Measurements from ENCODE around the gene ECM1. TPM values are rescaled to one million over a fixed set of nuclear protein-coding genes. Genes with fewer than 3 reads are reported as not detected.
A peak's percentile ranks its signal among the peaks of the same experiment; 100 is the strongest.

Gene ECM1
- total RNA-seq, 2 donors from 2014 or later, result 22.8 to 54.0 TPM

- H3K9me3 ChIP-seq, result no peaks in the 10 kb centered on the region
- peak; percentile 78 for ATAC-seq (ENCODE audit: insufficient number of reproducible peaks, low FRiP score, low read depth)
- H3K27ac ChIP-seq, result peak overlapping the region; percentile 99 to 100
- peak; percentile 75 for DNase-seq (ENCODE audit: low spot score)
- no peaks in the 10 kb centered on the region for H3K36me3 ChIP-seq
- no peak for TF ChIP-seq CTCF (IDR thresholded peaks at IDR 0.05)
- H3K27me3 ChIP-seq (replicated peaks; ENCODE audit: insufficient read depth), result no peaks in the 10 kb centered on the region
- peak overlapping the region; percentile 71 for H3K4me3 ChIP-seq
- H3K4me1 ChIP-seq (ENCODE audit: control insufficient read depth in 1 of 2, low read depth in 2 of 2), result peaks cover 68 to 75% of the 10 kb centered on the region in 2 donors
Observed at GRCh38 chr1:150561254-150561973, 53.5 kb downstream of the ECM1 start.

GRCh38 chr1:150561974-150562445 is 54.1 kb downstream of the ECM1 start:
- Histone ChIP-seq H3K4me1 (ENCODE audit: control insufficient read depth in 1 of 2, low read depth in 2 of 2) (peaks cover 74 to 81% of the 10 kb centered on the region in 2 donors), H3K4me3 (peak overlapping the region; percentile 71), H3K27me3 (replicated peaks; ENCODE audit: insufficient read depth) (no peaks in the 10 kb centered on the region), H3K36me3 (no peaks in the 10 kb centered on the region), H3K27ac (peak overlapping the region; percentile 99 to 100), H3K9me3 (no peaks in the 10 kb centered on the region)
- peak; percentile 62 for DNase-seq (ENCODE audit: low spot score)
- no peak for TF ChIP-seq CTCF (IDR thresholded peaks at IDR 0.05)
- peak; percentile 42 for ATAC-seq (ENCODE audit: insufficient number of reproducible peaks, low FRiP score, low read depth)

- DNase-seq (ENCODE audit: low spot score), result no peak
- Histone ChIP-seq H3K36me3 (no peaks in the 10 kb centered on the region), H3K4me1 (ENCODE audit: control insufficient read depth in 1 of 2, low read depth in 2 of 2) (peaks cover 81 to 87% of the 10 kb centered on the region in 2 donors), H3K4me3 (peak overlapping the region; percentile 71), H3K27me3 (replicated peaks; ENCODE audit: insufficient read depth) (no peaks in the 10 kb centered on the region), H3K27ac (peak overlapping the region; percentile 99 to 100), H3K9me3 (no peaks in the 10 kb centered on the region)
- TF ChIP-seq CTCF (IDR thresholded peaks at IDR 0.05), result no peak
- no peak for ATAC-seq (ENCODE audit: insufficient number of reproducible peaks, low FRiP score, low read depth)
Observed at GRCh38 chr1:150562446-150563339, 54.8 kb downstream of the ECM1 start.

Other genes starting within 250 kb of the ECM1 start
- gene APH1A, start 239.1 kb upstream of the ECM1 start, total RNA-seq, result 10 to 100 TPM; 77.5 to 84.5 TPM
- 10 to 100 TPM in 1 of 2 donors, 1 to 10 TPM in 1; 6.8 to 27.9 TPM for gene C1orf54, start 235.3 kb upstream of the ECM1 start, total RNA-seq
- gene CIART, start 225.6 kb upstream of the ECM1 start, total RNA-seq, result 1 to 10 TPM; 5.2 to 9.7 TPM
- 10 to 100 TPM; 30.1 to 39.5 TPM for gene MRPS21, start 214.2 kb upstream of the ECM1 start, total RNA-seq
- gene PRPF3, start 186.6 kb upstream of the ECM1 start, total RNA-seq, result 10 to 100 TPM; 61.3 to 66.5 TPM
- 10 to 100 TPM; 19.5 to 28.4 TPM for gene RPRD2, start 144.0 kb upstream of the ECM1 start, total RNA-seq
- 10 to 100 TPM; 11.6 to 13.5 TPM for gene TARS2, start 20.7 kb upstream of the ECM1 start, total RNA-seq
- not detected for gene FALEC, start 7.6 kb downstream of the ECM1 start, total RNA-seq
- gene ADAMTSL4, start 41.3 kb downstream of the ECM1 start, total RNA-seq, result 10 to 100 TPM; 28.4 to 45.1 TPM
- gene MCL1, start 71.5 kb downstream of the ECM1 start, total RNA-seq, result 100 to 1,000 TPM; 588 to 607 TPM
- 10 to 100 TPM; 85.7 to 94.5 TPM for gene ENSA, start 121.5 kb downstream of the ECM1 start, total RNA-seq
- 10 to 100 TPM; 13.7 to 15.6 TPM for gene GOLPH3L, start 189.0 kb downstream of the ECM1 start, total RNA-seq
- not detected for gene HORMAD1, start 212.8 kb downstream of the ECM1 start, total RNA-seq

All from thoracic aorta (tissue), 2 donors.